Liver (tissue), 3 donors: ENCODE results near the gene RASAL2.

Experiments
- CTCF ChIP-seq: fragments of 150-350 bp; IDR thresholded peaks from 2 replicates; pipeline ENCODE4 v1.5.1; 2017; ENCODE audit warnings: improper control_type of control experiment, low read depth, low read length; ENCODE audit not compliant: missing input control
- EGR1 ChIP-seq, 2 donors: IDR thresholded peaks; 2 replicates each; pipeline ENCODE4 v1.6.1; 2016 to 2018; ENCODE audit warnings: antibody characterized with exemption in 2 of 2, low read depth in 2 of 2
- FOXA2 ChIP-seq: IDR thresholded peaks from 2 replicates; pipeline ENCODE4 v1.6.1; 2016; ENCODE audit warnings: antibody characterized with exemption
- GABPA ChIP-seq, 2 donors: IDR thresholded peaks in 1 of 2; conservative IDR thresholded peaks in 1 of 2; 2 replicates each; pipeline ENCODE4 v1.6.1; 2016; ENCODE audit warnings: antibody characterized with exemption in 2 of 2, mild to moderate bottlenecking in 1 of 2, moderate library complexity in 1 of 2
- JUND ChIP-seq, 2 donors: IDR thresholded peaks; 2 replicates each; pipeline ENCODE4 v1.6.1; 2016; ENCODE audit warnings: antibody characterized with exemption in 2 of 2
- MAX ChIP-seq: IDR thresholded peaks from 2 replicates; pipeline ENCODE4 v1.6.1; 2016; ENCODE audit warnings: antibody characterized with exemption
- NR2F2 ChIP-seq: IDR thresholded peaks from 2 replicates; pipeline ENCODE4 v1.6.1; 2016; ENCODE audit warnings: antibody characterized with exemption
- RAD21 ChIP-seq, 2 donors: IDR thresholded peaks; 2 replicates each; pipeline ENCODE4 v1.6.1; 2016; ENCODE audit warnings: antibody characterized with exemption in 2 of 2, mild to moderate bottlenecking in 2 of 2
- REST ChIP-seq: IDR thresholded peaks from 2 replicates; pipeline ENCODE4 v1.6.1; 2016; ENCODE audit warnings: antibody characterized with exemption, mild to moderate bottlenecking
- SP1 ChIP-seq: IDR thresholded peaks from 2 replicates; pipeline ENCODE4 v1.6.1; 2018; ENCODE audit warnings: antibody characterized with exemption, mild to moderate bottlenecking
- TAF1 ChIP-seq: conservative IDR thresholded peaks from 2 replicates; pipeline ENCODE4 v1.6.1; 2016; ENCODE audit warnings: antibody characterized with exemption, mild to moderate bottlenecking
- YY1 ChIP-seq: IDR thresholded peaks from 2 replicates; pipeline ENCODE4 v1.6.1; 2016; ENCODE audit warnings: antibody characterized with exemption, mild to moderate bottlenecking
- ZBTB33 ChIP-seq: IDR thresholded peaks from 2 replicates; pipeline ENCODE4 v1.6.1; 2016; ENCODE audit warnings: antibody characterized with exemption
- donor health status: healthy.
- donor health status: healthy.

- TF ChIP-seq REST = no peak
- no peak for TF ChIP-seq RAD21 (IDR thresholded peaks at IDR 0.05)
- no peak for TF ChIP-seq CTCF
- TF ChIP-seq MAX = no peak
- no peak for TF ChIP-seq EGR1 (IDR thresholded peaks at IDR 0.05; ENCODE audit: low read depth in 2 of 2)
- TF ChIP-seq TAF1 = no peak
- no peak for TF ChIP-seq SP1
- TF ChIP-seq YY1 = no peak
- TF ChIP-seq GABPA (IDR thresholded peaks at IDR 0.05 in 1 of 2, conservative IDR thresholded peaks at IDR 0.05 in 1 of 2) = no peak
- TF ChIP-seq ZBTB33 = no peak
- no peak for TF ChIP-seq NR2F2
- TF ChIP-seq JUND (IDR thresholded peaks at IDR 0.05) = no peak
- TF ChIP-seq FOXA2 = no peak
Measured at GRCh38 chr1:178520803-178521202, 426.9 kb downstream of the RASAL2 start.
